ENCODE data around the gene CUBN.

DNA sequence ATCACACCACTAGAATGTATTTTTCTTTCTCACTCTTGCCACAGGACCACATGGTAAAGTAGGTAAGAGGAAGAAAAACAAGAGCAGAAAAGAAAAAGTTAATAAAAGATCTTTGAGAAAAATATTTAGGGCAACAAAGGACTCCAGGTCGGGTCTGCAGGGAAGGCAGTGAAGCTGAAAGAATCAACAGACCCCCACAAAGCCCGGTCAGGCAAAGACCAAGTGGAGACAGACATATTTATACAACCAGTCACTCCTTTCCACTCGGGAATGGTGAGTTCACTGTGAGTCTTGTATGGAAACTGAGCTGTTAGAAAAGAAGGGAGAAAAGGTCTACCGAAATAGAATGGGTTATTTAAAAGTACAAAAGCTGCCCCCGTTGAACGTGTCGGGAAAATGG, 340.4 kb downstream of the CUBN start:
- no peak for TF ChIP-seq CTCF (conservative IDR thresholded peaks at IDR 0.05 in 1 of 2, IDR thresholded peaks at IDR 0.05 in 1 of 2; ENCODE audit: extremely low read depth in 1 of 2, insufficient read depth in 1 of 2, low read depth in 1 of 2, low read length in 2 of 2)
- no peak for TF ChIP-seq EZH2 (IDR thresholded peaks at IDR 0.05; ENCODE audit: borderline replicate concordance, low read length)

All from mammary epithelial cell (primary cell).